IPS-15b (cell line): Measurements from ENCODE around the gene RAP1GAP2.
"Not testable (repeated sequence)": the region's sequence is repeated elsewhere in the genome, so short reads cannot be mapped to it uniquely, and the experiment has no call there.

Experiments used
- H3K27me3 ChIP-seq: one replicate; pipeline ENCODE4 v1.6.1; 2013; ENCODE audit warnings: low read length; ENCODE audit not compliant: control insufficient read depth, insufficient read depth
- H3K36me3 ChIP-seq: one replicate; pipeline ENCODE4 v1.6.1; 2013; ENCODE audit warnings: low read length; ENCODE audit not compliant: control insufficient read depth, insufficient read depth
- H3K4me1 ChIP-seq: one replicate; pipeline ENCODE4 v1.6.1; 2013; ENCODE audit warnings: mild to moderate bottlenecking, low read length; ENCODE audit not compliant: control insufficient read depth, insufficient read depth
- H3K4me3 ChIP-seq: one replicate; pipeline ENCODE4 v1.5.1; 2013; ENCODE audit warnings: low read depth, low read length
- H3K9ac ChIP-seq: one replicate; pipeline ENCODE4 v1.6.1; 2013; ENCODE audit warnings: low read depth, mild to moderate bottlenecking, low read length
- H3K9me3 ChIP-seq: one replicate; pipeline ENCODE4 v1.6.1; 2013; ENCODE audit warnings: mild to moderate bottlenecking, low read length; ENCODE audit not compliant: control insufficient read depth, insufficient read depth

RAP1GAP2 gene

GRCh38 chr17:2803386-2803785 lies 7.1 kb downstream of the RAP1GAP2 start:
- Histone ChIP-seq H3K9ac (no peak overlapping the region), H3K4me3 (no peak overlapping the region), H3K36me3 (peaks cover 2% of the 10 kb centered on the region), H3K27me3 (no peaks in the 10 kb centered on the region), H3K4me1 (peaks cover 4% of the 10 kb centered on the region), H3K9me3 (no peaks in the 10 kb centered on the region)

- Histone ChIP-seq H3K36me3 (peaks cover 2% of the 10 kb centered on the region), H3K4me3 (no peak overlapping the region), H3K27me3 (no peaks in the 10 kb centered on the region), H3K9me3 (no peaks in the 10 kb centered on the region), H3K9ac (no peak overlapping the region), H3K4me1 (peaks cover 2% of the 10 kb centered on the region)
Measured at GRCh38 chr17:2803971-2804370, 7.7 kb downstream of the RAP1GAP2 start.

GRCh38 chr17:2804912-2805311 lies 8.7 kb downstream of the RAP1GAP2 start:
- Histone ChIP-seq H3K9me3 (no peaks in the 10 kb centered on the region), H3K36me3 (peaks cover 2% of the 10 kb centered on the region), H3K9ac (no peak overlapping the region), H3K27me3 (no peaks in the 10 kb centered on the region), H3K4me1 (no peaks in the 10 kb centered on the region), H3K4me3 (no peak overlapping the region)

GRCh38 chr17:2805961-2806360 lies 9.7 kb downstream of the RAP1GAP2 start:
- no peaks in the 10 kb centered on the region for H3K27me3 ChIP-seq
- H3K36me3 ChIP-seq = peaks cover 2% of the 10 kb centered on the region
- H3K4me3 ChIP-seq = no peak overlapping the region
- H3K9ac ChIP-seq = no peak overlapping the region
- H3K9me3 ChIP-seq = no peaks in the 10 kb centered on the region
- no peaks in the 10 kb centered on the region for H3K4me1 ChIP-seq

- H3K9me3 ChIP-seq = no peaks in the 10 kb centered on the region
Measured at GRCh38 chr17:2808367-2809335, 12.4 kb downstream of the RAP1GAP2 start.

GRCh38 chr17:2809337-2809736 lies 13.1 kb downstream of the RAP1GAP2 start:
- no peak overlapping the region for H3K4me3 ChIP-seq
- H3K9me3 ChIP-seq = no peaks in the 10 kb centered on the region
- H3K36me3 ChIP-seq = no peaks in the 10 kb centered on the region
- no peaks in the 10 kb centered on the region for H3K27me3 ChIP-seq
- H3K4me1 ChIP-seq = no peaks in the 10 kb centered on the region
- no peak overlapping the region for H3K9ac ChIP-seq

More at GRCh38 chr17:2808367-2809335, 12.4 kb downstream of the RAP1GAP2 start:
- no peaks in the 10 kb centered on the region for H3K27me3 ChIP-seq
- no peaks in the 10 kb centered on the region for H3K4me1 ChIP-seq
- H3K36me3 ChIP-seq = no peaks in the 10 kb centered on the region
- no peak overlapping the region for H3K9ac ChIP-seq
- no peak overlapping the region for H3K4me3 ChIP-seq

- no peaks in the 10 kb centered on the region for H3K36me3 ChIP-seq
- H3K9me3 ChIP-seq = no peaks in the 10 kb centered on the region
- H3K4me1 ChIP-seq = no peaks in the 10 kb centered on the region
- no peak overlapping the region for H3K4me3 ChIP-seq
- H3K9ac ChIP-seq = no peak overlapping the region
- no peaks in the 10 kb centered on the region for H3K27me3 ChIP-seq
Measured at GRCh38 chr17:2814049-2814448, 17.8 kb downstream of the RAP1GAP2 start.

- Histone ChIP-seq H3K9ac (no peak overlapping the region), H3K4me1 (no peaks in the 10 kb centered on the region), H3K9me3 (no peaks in the 10 kb centered on the region), H3K36me3 (no peaks in the 10 kb centered on the region), H3K4me3 (no peak overlapping the region), H3K27me3 (no peaks in the 10 kb centered on the region)
Measured at GRCh38 chr17:2814481-2815341, 18.5 kb downstream of the RAP1GAP2 start.

- Histone ChIP-seq H3K4me1 (no peaks in the 10 kb centered on the region), H3K9ac (no peak overlapping the region), H3K27me3 (no peaks in the 10 kb centered on the region), H3K4me3 (no peak overlapping the region), H3K36me3 (no peaks in the 10 kb centered on the region), H3K9me3 (no peaks in the 10 kb centered on the region)
Measured at GRCh38 chr17:2815781-2816185, 19.5 kb downstream of the RAP1GAP2 start.

GRCh38 chr17:2816688-2817087 lies 20.4 kb downstream of the RAP1GAP2 start:
- Histone ChIP-seq H3K4me3 (no peak overlapping the region), H3K9ac (no peak overlapping the region), H3K27me3 (no peaks in the 10 kb centered on the region), H3K9me3 (no peaks in the 10 kb centered on the region), H3K36me3 (no peaks in the 10 kb centered on the region), H3K4me1 (no peaks in the 10 kb centered on the region)

- H3K4me3 ChIP-seq, H3K9ac ChIP-seq, H3K9me3 ChIP-seq, H3K36me3 ChIP-seq, H3K4me1 ChIP-seq, H3K27me3 ChIP-seq: not testable (repeated sequence)
Measured at GRCh38 chr17:2819294-2819693, 23.1 kb downstream of the RAP1GAP2 start.
